SU-DHL-6 (cell line): Measurements from ENCODE around the gene KCNIP4.

Experiments used
- CTCF ChIP-seq: fragments of 200-600 bp; sonication (generic); IDR thresholded peaks from one replicate; pipeline ENCODE4 v1.5.1; 2017; ENCODE audit warnings: antibody characterized with exemption, mild to moderate bottlenecking, low read length, moderate library complexity; ENCODE audit not compliant: insufficient read depth, poor library complexity, severe bottlenecking
- EZH2phosphoT487 ChIP-seq: fragments of 200-600 bp; sonication (generic), shearing (Covaris generic); conservative IDR thresholded peaks from 2 replicates; pipeline ENCODE4 v1.6.1; 2018; ENCODE audit warnings: mild to moderate bottlenecking, antibody characterized with exemption, low read length, moderate library complexity, mixed read lengths

DNA sequence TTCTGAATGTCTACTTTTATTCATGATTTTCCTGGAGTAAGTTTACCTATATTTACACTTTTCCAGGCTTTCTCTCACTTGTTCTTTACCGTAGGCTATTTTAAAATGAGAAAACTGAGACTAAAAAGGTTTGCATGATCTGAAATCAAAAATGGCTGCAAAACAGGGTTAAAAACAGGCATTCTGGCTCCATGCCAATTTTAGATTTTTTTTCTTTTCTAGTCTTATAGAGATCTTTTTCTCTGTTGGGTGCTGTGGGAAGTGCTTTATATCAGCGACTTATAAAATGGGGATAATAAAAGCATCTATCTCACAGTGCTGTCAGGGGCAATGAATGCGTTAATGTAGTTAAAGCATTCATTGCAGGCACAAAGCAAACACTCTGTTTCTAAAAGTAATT lies 953.6 kb downstream of the KCNIP4 start:
- TF ChIP-seq CTCF (no peak), EZH2phosphoT487 (no peak)
